ENCODE results near the gene MORF4L1. TPM values are rescaled to one million over a fixed set of nuclear protein-coding genes. Genes with fewer than 3 reads are reported as not detected.

MORF4L1 gene
- total and polyA plus RNA-seq, 11 donors, result 162 to 549 (median 328) TPM

DNA sequence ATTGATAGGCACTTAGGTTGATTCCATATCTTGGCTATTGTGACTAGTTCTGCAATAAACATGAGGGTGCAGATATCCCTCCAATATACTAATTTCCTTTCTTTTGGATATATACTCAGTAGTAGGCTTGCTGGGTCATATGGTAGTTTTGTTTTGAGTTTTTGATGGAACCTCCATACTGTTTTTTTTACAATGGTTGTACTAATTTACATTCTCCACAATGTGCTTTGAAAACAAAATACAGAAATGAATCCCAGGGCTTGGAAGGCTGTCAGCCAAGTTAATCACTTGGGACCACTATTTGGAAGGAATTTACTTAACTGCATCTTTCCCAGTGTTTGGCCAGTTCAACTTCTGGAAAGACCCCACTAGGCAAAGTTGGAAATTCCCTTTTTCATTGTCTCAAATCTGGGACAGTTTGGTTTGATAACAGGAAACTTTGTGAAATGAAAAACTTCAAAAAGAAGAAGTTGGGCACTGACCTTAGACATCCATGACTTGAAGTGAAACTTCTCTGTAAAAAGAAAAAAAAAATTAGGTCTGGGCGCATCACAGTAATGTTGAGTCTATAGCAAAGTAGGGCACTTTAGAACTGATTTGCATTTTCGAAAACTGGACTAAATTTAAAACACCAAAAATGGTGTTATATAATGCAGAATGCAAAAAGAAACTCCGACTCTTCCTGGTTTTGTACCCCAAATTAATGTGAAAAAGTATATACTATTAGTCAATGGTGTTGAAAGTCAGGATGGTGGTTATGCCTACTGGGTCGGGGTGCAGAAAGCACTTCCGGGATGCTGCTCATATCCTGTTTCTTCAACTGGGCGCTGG, 66.2 kb downstream of the MORF4L1 start:
- Histone ChIP-seq H3K27me3 (no peaks in the 10 kb centered on the region), H3K36me3 (peaks cover 0 to 25% (median 0%) of the 10 kb centered on the region in 9 donors), H3K27ac (peak overlapping the region in 11 of 12 donors; percentile 16 to 91 (median 66)), H3K4me1 (peaks cover 3 to 92% (median 46%) of the 10 kb centered on the region in 12 donors), H3K4me3 (peak overlapping the region in 1 of 12 donors; percentile 6), H3K9me3 (no peaks in the 10 kb centered on the region)
- TF ChIP-seq POLR2A (IDR thresholded peaks at IDR 0.05), result no peak
- TF ChIP-seq, protein P1, sequence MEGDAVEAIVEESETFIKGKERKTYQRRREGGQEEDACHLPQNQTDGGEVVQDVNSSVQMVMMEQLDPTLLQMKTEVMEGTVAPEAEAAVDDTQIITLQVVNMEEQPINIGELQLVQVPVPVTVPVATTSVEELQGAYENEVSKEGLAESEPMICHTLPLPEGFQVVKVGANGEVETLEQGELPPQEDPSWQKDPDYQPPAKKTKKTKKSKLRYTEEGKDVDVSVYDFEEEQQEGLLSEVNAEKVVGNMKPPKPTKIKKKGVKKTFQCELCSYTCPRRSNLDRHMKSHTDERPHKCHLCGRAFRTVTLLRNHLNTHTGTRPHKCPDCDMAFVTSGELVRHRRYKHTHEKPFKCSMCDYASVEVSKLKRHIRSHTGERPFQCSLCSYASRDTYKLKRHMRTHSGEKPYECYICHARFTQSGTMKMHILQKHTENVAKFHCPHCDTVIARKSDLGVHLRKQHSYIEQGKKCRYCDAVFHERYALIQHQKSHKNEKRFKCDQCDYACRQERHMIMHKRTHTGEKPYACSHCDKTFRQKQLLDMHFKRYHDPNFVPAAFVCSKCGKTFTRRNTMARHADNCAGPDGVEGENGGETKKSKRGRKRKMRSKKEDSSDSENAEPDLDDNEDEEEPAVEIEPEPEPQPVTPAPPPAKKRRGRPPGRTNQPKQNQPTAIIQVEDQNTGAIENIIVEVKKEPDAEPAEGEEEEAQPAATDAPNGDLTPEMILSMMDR (IDR thresholded peaks at IDR 0.05), result no peak
- WGBS, 4 donors, result 52 to 69% (median 57%) methylated on average over 6 of the region's 6 CpGs
- ATAC-seq, result no peak
- intact Hi-C loops (cut with DNase I), result no loop called here
- DNase-seq, result no peak

DNA sequence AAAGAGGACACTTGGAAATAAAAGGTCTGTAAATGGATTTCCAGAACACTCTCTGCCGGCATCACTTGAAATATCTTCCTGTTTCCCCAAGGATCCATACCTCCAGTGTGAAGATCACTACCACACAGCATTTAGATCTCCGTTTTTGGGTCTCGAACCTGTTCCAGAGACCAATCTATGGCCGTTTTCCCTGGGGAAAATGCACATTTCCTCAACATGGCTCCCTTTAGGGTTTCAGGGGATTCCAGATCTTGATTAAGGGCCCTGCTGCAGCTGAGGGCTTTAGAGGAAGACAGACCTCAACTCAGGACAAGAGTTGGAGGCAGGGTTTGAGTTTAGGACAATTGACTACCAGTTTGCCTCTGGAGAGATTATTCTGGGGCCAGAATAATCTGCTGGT, 70.1 kb downstream of the MORF4L1 start:
- Histone ChIP-seq H3K36me3 (peaks cover 0 to 4% (median 0%) of the 10 kb centered on the region in 9 donors), H3K9me3 (no peaks in the 10 kb centered on the region), H3K4me3 (peak overlapping the region in 7 of 12 donors; percentile 1 to 91 (median 77)), H3K4me1 (peaks cover 0 to 62% (median 34%) of the 10 kb centered on the region in 12 donors), H3K27me3 (no peaks in the 10 kb centered on the region), H3K27ac (peak overlapping the region in 2 of 12 donors; percentile 48 to 73)
- DNase-seq (no peak), ATAC-seq (no peak)
- 81 to 88% (median 87%) methylated on average over 4 of the region's 4 CpGs for WGBS, 4 donors
- TF ChIP-seq, protein P1 (IDR thresholded peaks at IDR 0.05), result no peak
- no peak for TF ChIP-seq POLR2A (IDR thresholded peaks at IDR 0.05)
- intact Hi-C loops (cut with DNase I), result no loop called here

DNA sequence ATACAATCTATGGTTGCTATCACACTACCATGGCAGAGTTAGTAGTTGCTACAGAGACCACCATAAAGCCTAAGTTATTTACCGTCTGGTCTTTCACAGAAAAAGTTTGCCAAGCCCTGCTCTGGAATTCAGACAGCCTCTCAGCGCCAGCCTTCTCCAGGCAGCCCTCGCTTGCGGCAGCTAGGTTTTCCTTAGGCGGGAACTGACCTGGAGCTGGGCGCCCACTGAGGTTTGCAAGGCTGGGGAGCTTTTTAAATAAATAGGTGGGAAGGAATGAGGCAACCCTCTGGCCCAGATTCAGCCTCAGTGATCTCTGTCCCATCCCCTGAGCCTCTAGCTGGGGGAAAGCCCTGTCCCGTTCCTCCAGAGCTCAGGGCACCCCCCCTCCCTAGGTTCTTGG, 71.0 kb downstream of the MORF4L1 start:
- peak overlapping the region in 11 of 12 donors; percentile 14 to 87 (median 76) for H3K27ac ChIP-seq
- H3K4me3 ChIP-seq, result peak overlapping the region; percentile 48 to 91 (median 73)
- H3K36me3 ChIP-seq, result peaks cover 0 to 4% (median 0%) of the 10 kb centered on the region in 9 donors
- intact Hi-C loops (cut with DNase I), result no loop called here
- no peaks in the 10 kb centered on the region for H3K9me3 ChIP-seq
- no peaks in the 10 kb centered on the region for H3K27me3 ChIP-seq
- DNase-seq (no peak), ATAC-seq (peak in 1 of 4 donors; percentile 4)
- peaks cover 0 to 52% (median 25%) of the 10 kb centered on the region in 12 donors for H3K4me1 ChIP-seq
- WGBS, 4 donors, result 54 to 81% (median 66%) methylated on average over 7 of the region's 7 CpGs
- TF ChIP-seq, protein P1 (IDR thresholded peaks at IDR 0.05), result no peak
- TF ChIP-seq POLR2A (IDR thresholded peaks at IDR 0.05), result no peak

GRCh38 chr15:78944202-78944625, 71.5 kb downstream of the MORF4L1 start:
- Histone ChIP-seq H3K4me1 (peaks cover 0 to 47% (median 21%) of the 10 kb centered on the region in 12 donors), H3K27me3 (no peaks in the 10 kb centered on the region), H3K9me3 (no peaks in the 10 kb centered on the region), H3K4me3 (peak overlapping the region; percentile 48 to 91 (median 73)), H3K36me3 (peaks cover 0 to 4% (median 0%) of the 10 kb centered on the region in 9 donors), H3K27ac (peak overlapping the region; percentile 52 to 87 (median 76))
- TF ChIP-seq, protein P1 (IDR thresholded peaks at IDR 0.05), result no peak
- no peak for TF ChIP-seq POLR2A (IDR thresholded peaks at IDR 0.05)
- ATAC-seq (peak; percentile 32 to 57 (median 44)), DNase-seq (peak in 1 of 5 donors; percentile 51)
- intact Hi-C loops (cut with DNase I), result no loop called here
- 26 to 48% (median 36%) methylated on average over 12 of the region's 12 CpGs for WGBS, 4 donors

All from heart left ventricle (tissue), 16 donors.